22Rv1 (cell line): ENCODE measurements around the gene AKNA.

Experiments used
- CTCF ChIP-seq: fragments of 450-650 bp; IDR thresholded peaks from 2 replicates; pipeline ENCODE4 v1.5.1; 2017; ENCODE audit warnings: mild to moderate bottlenecking
- ZFX ChIP-seq: fragments of 450-650 bp; IDR thresholded peaks from 2 replicates; pipeline ENCODE4 v1.6.1; 2017; ENCODE audit warnings: antibody characterized with exemption, borderline replicate concordance

DNA sequence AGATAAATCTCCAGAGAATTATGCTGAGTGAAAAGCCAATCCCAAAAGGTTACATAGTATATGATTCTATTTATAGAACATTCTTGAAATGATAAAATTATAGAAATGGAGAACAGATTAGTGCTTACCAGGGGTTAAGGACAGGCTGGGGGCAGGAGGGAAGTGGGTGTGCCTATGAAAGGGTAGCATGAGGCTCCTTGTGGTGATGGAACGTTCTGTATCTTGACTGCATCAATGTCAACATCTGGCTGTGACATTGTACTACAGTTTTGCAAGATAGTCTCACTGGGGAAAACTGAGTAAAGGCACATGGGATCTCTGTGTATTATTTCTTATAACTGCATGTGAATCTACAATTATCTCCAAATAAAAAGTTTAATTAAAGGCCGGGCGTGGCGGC, 35.9 kb downstream of the AKNA start:
- TF ChIP-seq CTCF: no peak
- no peak for TF ChIP-seq ZFX
